Neural progenitor cell (in vitro differentiated cells): ENCODE results near the gene PPFIA4. TPM values are rescaled to one million over a fixed set of nuclear protein-coding genes. Genes with fewer than 3 reads are reported as not detected.

Source experiments
- DNase-seq: peaks from one replicate; pipeline ENCODE4 v3.0.0-alpha.2; 2016; ENCODE audit warnings: low spot score
- H2AFZ ChIP-seq: fragments of 200-600 bp; sonication (generic); replicated peaks from 2 replicates; pipeline ENCODE4 v1.6.1; 2016; ENCODE audit warnings: antibody characterized with exemption
- H3F3A ChIP-seq: fragments of 200-600 bp; sonication (generic); 2 replicates; pipeline ENCODE4 v1.6.1; 2016; ENCODE audit warnings: antibody characterized with exemption, low read depth
- H3K27ac ChIP-seq: fragments of 200-600 bp; sonication (generic); 2 replicates; pipeline ENCODE4 v1.5.1; 2016; ENCODE audit warnings: mild to moderate bottlenecking
- H3K27me3 ChIP-seq: fragments of 200-600 bp; sonication (generic); 2 replicates; pipeline ENCODE4 v1.6.1; 2016; ENCODE audit warnings: mild to moderate bottlenecking, moderate library complexity
- H3K36me3 ChIP-seq: fragments of 200-600 bp; sonication (generic); 2 replicates; pipeline ENCODE4 v1.5.1; 2016
- H3K4me1 ChIP-seq: fragments of 200-600 bp; sonication (generic); 2 replicates; pipeline ENCODE4 v1.6.1; 2016; ENCODE audit warnings: mixed run types
- H3K4me2 ChIP-seq: fragments of 200-600 bp; sonication (generic); 2 replicates; pipeline ENCODE4 v1.6.1; 2016
- H3K4me3 ChIP-seq: fragments of 200-600 bp; sonication (generic); 2 replicates; pipeline ENCODE4 v1.5.1; 2016
- H3K79me2 ChIP-seq: fragments of 200-600 bp; sonication (generic); 2 replicates; pipeline ENCODE4 v1.6.1; 2016; ENCODE audit warnings: low read depth
- H3K9ac ChIP-seq: fragments of 200-600 bp; sonication (generic); 2 replicates; pipeline ENCODE4 v1.6.1; 2016
- H3K9me3 ChIP-seq: fragments of 200-600 bp; sonication (generic); 2 replicates; pipeline ENCODE4 v1.5.1; 2016; ENCODE audit warnings: low read depth
- H4K20me1 ChIP-seq: fragments of 200-600 bp; sonication (generic); 2 replicates; pipeline ENCODE4 v1.6.1; 2016; ENCODE audit warnings: low read depth
- H3K27ac Mint-ChIP-seq: 3 replicates; pipeline ENCODE4 v1.8.0; 2021; ENCODE audit warnings: mixed read lengths
- H3K27me3 Mint-ChIP-seq: 2 replicates; pipeline ENCODE4 v1.8.0; 2022; ENCODE audit warnings: low read depth, mild to moderate bottlenecking, inconsistent platforms, moderate library complexity, mixed read lengths; ENCODE audit not compliant: insufficient read depth
- H3K36me3 Mint-ChIP-seq: 3 replicates; pipeline ENCODE4 v1.8.0; 2021; ENCODE audit warnings: mixed read lengths
- H3K4me1 Mint-ChIP-seq: 3 replicates; pipeline ENCODE4 v1.8.0; 2021; ENCODE audit warnings: mixed read lengths
- H3K4me3 Mint-ChIP-seq: 3 replicates; pipeline ENCODE4 v1.8.0; 2021; ENCODE audit warnings: mild to moderate bottlenecking, moderate library complexity, mixed read lengths
- H3K9me3 Mint-ChIP-seq: 3 replicates; pipeline ENCODE4 v1.8.0; 2020; ENCODE audit warnings: mixed read lengths
- EZH2 ChIP-seq: fragments of 200-600 bp; sonication (generic); IDR thresholded peaks from 2 replicates; pipeline ENCODE4 v1.6.1; 2017; ENCODE audit warnings: antibody characterized with exemption, mild to moderate bottlenecking, moderate library complexity
- EZH2phosphoT487 ChIP-seq: fragments of 200-600 bp; sonication (generic); IDR thresholded peaks from 2 replicates; pipeline ENCODE4 v1.6.1; 2017; ENCODE audit warnings: antibody characterized with exemption
- total RNA-seq: library from RNA; depleted of rRNA; stranded (reverse); fragments of >200 nt; gene quantifications from 2 replicates; pipeline ENCODE4 v1.2.3, GENCODE V29; 2015; ENCODE audit warnings: low replicate concordance
- TF ChIP-seq, protein P1 (sequence below): fragments of 200-600 bp; sonication (generic); IDR thresholded peaks from 2 replicates; pipeline ENCODE4 v1.5.1; 2017; ENCODE audit warnings: antibody characterized with exemption, mild to moderate bottlenecking

The PPFIA4 gene
- total RNA-seq, 1 donor from 2014 or later = 23.5 TPM

DNA sequence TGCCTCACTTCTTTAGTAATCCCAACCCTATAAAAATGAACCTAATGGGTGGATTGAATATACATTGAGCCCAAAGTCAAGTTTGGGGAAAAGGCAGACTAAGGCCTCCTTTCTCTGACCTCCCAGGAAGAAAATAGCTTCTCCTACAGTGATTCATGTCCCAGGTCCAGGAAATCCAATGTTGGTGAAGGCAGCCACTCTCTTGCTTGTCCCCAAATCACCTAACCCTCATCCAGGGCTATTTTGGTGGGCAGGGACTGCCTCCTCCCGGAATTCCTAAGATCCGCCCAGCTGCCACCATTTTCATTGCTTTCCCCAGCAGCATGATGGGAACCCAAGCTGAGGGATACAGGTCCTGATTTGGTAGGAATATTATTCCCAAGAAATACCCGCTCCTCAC is 51.1 kb downstream of the PPFIA4 start:
- Histone ChIP-seq H3F3A (no peaks in the 10 kb centered on the region), H3K79me2 (no peaks in the 10 kb centered on the region), H3K4me1 (peaks cover 5% of the 10 kb centered on the region), H3K36me3 (no peaks in the 10 kb centered on the region), H3K4me2 (no peak overlapping the region), H3K4me3 (no peak overlapping the region), H2AFZ (no peak overlapping the region), H3K27me3 (peaks cover 55% of the 10 kb centered on the region), H4K20me1 (peaks cover 4% of the 10 kb centered on the region), H3K27ac (no peak overlapping the region), H3K9ac (no peak overlapping the region), H3K9me3 (no peaks in the 10 kb centered on the region)
- TF ChIP-seq EZH2 (no peak), EZH2phosphoT487 (no peak)
- TF ChIP-seq, protein P1, sequence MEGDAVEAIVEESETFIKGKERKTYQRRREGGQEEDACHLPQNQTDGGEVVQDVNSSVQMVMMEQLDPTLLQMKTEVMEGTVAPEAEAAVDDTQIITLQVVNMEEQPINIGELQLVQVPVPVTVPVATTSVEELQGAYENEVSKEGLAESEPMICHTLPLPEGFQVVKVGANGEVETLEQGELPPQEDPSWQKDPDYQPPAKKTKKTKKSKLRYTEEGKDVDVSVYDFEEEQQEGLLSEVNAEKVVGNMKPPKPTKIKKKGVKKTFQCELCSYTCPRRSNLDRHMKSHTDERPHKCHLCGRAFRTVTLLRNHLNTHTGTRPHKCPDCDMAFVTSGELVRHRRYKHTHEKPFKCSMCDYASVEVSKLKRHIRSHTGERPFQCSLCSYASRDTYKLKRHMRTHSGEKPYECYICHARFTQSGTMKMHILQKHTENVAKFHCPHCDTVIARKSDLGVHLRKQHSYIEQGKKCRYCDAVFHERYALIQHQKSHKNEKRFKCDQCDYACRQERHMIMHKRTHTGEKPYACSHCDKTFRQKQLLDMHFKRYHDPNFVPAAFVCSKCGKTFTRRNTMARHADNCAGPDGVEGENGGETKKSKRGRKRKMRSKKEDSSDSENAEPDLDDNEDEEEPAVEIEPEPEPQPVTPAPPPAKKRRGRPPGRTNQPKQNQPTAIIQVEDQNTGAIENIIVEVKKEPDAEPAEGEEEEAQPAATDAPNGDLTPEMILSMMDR = no peak
- Mint-ChIP-seq H3K27ac (no peak overlapping the region), H3K9me3 (no peaks in the 10 kb centered on the region), H3K36me3 (peaks cover 3% of the 10 kb centered on the region), H3K4me3 (no peak overlapping the region), H3K4me1 (peaks cover 17% of the 10 kb centered on the region), H3K27me3 (peaks cover 5% of the 10 kb centered on the region)
- DNase-seq = no peak

GRCh38 chr1:203077956-203078355 is 51.7 kb downstream of the PPFIA4 start:
- Mint-ChIP-seq H3K36me3 (peaks cover 3% of the 10 kb centered on the region), H3K4me3 (no peak overlapping the region), H3K27ac (no peak overlapping the region), H3K27me3 (peaks cover 5% of the 10 kb centered on the region), H3K4me1 (peaks cover 21% of the 10 kb centered on the region), H3K9me3 (no peaks in the 10 kb centered on the region)
- no peaks in the 10 kb centered on the region for H3F3A ChIP-seq
- no peak overlapping the region for H3K27ac ChIP-seq
- no peak overlapping the region for H3K4me2 ChIP-seq
- H3K4me3 ChIP-seq = no peak overlapping the region
- peaks cover 54% of the 10 kb centered on the region for H3K27me3 ChIP-seq
- H3K9ac ChIP-seq = no peak overlapping the region
- H3K4me1 ChIP-seq = peaks cover 8% of the 10 kb centered on the region
- H3K9me3 ChIP-seq = no peaks in the 10 kb centered on the region
- DNase-seq = no peak
- no peak for TF ChIP-seq EZH2phosphoT487
- TF ChIP-seq, protein P1 = no peak
- no peak for TF ChIP-seq EZH2
- no peaks in the 10 kb centered on the region for H3K36me3 ChIP-seq
- H3K79me2 ChIP-seq = no peaks in the 10 kb centered on the region
- peaks cover 4% of the 10 kb centered on the region for H4K20me1 ChIP-seq
- H2AFZ ChIP-seq = no peak overlapping the region

DNA sequence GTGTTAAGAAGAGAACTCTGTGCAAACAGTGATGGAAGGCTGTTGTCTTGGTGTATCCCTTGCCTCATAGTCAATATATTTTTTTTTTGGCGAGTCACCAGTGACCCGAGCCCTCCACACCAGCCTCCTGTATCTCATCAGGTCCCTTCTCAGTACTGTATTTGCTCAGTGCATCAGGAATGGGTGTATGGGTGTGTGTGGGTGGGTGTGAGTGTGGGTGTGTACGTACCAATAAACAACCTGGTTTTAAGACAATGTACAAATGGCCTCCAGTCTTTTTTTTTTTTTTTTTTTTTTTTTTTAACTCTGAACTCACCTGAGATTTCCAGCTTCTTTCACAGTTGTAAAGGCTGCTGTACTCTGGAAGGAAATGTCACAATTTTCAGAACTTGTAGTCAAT is 52.2 kb downstream of the PPFIA4 start:
- Histone ChIP-seq H3K79me2 (no peaks in the 10 kb centered on the region), H3K27ac (no peak overlapping the region), H2AFZ (no peak overlapping the region), H3K27me3 (peaks cover 49% of the 10 kb centered on the region), H3K9ac (no peak overlapping the region), H3K4me3 (no peak overlapping the region), H3K36me3 (no peaks in the 10 kb centered on the region), H3F3A (no peaks in the 10 kb centered on the region), H3K4me1 (peaks cover 8% of the 10 kb centered on the region), H4K20me1 (peaks cover 4% of the 10 kb centered on the region), H3K4me2 (no peak overlapping the region), H3K9me3 (no peaks in the 10 kb centered on the region)
- no peak overlapping the region for H3K4me3 Mint-ChIP-seq
- H3K4me1 Mint-ChIP-seq = peaks cover 26% of the 10 kb centered on the region
- TF ChIP-seq EZH2phosphoT487 (no peak), EZH2 (no peak)
- TF ChIP-seq, protein P1 = no peak
- no peaks in the 10 kb centered on the region for H3K9me3 Mint-ChIP-seq
- no peak overlapping the region for H3K27ac Mint-ChIP-seq
- H3K36me3 Mint-ChIP-seq = peaks cover 3% of the 10 kb centered on the region
- no peak for DNase-seq
- peaks cover 5% of the 10 kb centered on the region for H3K27me3 Mint-ChIP-seq
